ENCODE data around the gene ARPC5.
"Not testable (repeated sequence)": the region's sequence is repeated elsewhere in the genome, so short reads cannot be mapped to it uniquely, and the experiment has no call there.

The ARPC5 gene

DNA sequence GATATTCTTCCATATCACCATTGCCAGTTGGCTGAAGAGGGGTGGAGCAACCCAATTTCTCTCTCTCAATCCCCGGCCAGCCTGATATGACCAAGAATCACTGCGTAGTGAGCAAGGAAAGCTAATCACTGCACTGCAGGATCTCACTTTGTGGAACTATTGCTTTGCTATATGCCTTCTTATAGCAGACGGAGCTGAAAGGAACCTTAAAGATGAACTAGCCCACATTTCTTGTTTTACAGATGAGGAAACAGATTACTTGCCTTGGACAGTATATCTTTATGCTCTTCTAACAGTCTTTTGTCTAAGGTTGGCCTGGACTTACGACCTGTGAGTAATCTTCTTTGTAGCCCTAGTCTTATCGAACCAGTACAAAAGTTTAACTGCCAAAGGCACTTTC lies 9.9 kb upstream of the ARPC5 start:
- FAIRE-seq = no peak

DNA sequence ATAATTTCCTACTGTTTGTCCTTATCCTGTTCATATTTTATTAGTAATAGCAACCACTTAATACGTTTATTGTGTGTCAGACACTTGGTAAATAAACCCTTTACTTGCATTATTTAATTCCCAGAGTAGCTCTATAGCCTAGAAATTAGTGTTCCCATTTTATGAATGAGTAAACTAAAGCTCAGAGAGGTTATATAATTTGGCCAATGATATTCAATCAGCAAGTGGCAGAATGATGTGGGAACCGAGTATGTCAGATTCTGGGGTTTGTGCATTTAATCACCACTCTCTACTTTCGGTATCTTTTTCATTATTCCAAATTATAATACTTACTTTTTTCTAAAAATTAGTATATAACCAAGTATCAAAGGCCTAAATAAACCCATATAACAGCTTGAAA lies 6.6 kb upstream of the ARPC5 start:
- FAIRE-seq = no peak

DNA sequence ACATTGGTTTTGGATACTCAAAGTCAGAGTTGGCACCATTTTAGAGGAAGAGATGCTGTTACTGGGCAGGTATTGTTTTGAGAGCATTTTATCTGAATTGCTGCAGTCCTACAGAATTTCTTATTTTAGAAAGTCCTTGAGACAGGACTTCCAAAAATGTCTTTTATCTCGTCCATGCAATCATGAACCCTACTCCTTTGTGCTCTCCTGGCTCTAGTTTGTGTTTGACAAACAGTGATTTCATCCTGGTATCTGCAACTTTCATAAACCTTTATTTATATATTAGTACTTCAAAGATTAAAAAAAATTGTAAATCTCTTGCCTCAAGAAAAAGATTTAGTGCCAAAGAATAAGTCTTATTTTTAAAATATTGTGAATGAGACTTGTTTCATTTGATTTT lies 4.6 kb upstream of the ARPC5 start:
- FAIRE-seq = peak; percentile 83

DNA sequence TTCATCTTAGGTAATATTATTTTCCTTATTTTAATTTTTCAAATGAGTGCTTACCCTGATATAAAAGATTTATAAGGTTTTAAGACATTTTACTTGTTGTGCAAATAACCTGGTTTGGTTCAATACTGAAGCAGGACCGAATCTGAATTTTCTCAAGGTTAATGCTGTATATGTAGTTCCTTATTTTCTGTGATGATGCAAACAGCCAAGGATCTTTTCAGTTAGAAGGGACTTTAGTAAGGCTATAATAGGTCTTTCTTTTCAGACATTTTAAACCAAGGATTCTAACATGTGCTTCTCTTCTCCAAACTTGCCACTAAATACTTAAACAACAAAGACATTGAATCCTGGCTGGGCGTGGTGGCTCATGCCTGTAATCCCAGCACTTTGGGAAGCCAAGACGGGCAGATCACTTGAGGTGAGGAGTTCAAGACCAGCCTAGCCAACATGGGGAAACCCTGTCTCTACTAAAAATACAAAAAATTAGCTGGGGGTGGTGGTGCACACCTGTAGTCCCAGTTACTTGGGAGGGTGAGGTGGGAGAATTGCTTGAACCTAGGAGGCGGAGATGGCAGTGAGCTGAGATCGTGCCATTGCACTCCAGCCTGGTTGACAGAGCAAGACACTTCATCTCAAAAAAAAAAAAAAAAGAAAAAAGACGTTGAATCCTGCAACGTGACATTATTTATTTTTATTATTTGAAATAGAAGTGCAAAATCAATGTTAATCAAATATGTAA lies 3.2 kb upstream of the ARPC5 start:
- FAIRE-seq = no peak

DNA sequence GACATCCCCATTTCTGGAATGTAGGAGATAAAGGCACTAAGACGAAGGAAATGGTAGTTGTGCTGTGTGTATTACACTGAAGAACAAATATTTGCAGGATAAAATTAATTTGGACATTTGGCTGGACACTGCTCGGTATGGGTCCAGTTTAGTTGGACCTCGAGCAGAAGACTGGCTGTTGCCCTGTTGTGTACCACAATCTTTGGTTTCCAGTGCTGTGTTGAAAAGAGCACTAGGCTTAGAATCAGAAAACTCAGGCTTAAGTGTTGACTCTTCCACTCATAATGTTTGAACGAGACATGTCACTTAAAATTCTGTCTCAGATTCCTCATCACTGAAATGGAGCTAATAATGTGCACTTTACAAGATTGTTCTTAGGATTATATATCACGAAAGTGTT lies 1.2 kb upstream of the ARPC5 start:
- FAIRE-seq = no peak

DNA sequence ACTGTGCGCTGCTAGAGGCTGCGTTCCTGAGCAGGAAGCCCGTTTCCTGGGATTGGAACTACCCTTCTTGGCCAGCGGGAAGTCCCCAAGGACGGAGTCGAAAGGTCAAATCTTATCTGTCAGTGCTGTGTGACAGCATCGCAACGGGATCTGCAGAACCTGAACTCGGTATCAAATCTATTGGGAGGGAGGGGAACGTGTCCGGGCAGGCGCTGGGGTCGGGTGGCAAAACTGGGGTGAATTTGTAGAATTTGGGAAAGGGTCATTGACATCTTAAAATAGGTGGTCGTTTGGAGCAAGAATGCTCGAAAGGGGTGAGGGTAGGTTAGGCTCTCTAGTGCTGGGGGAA lies 725 bp upstream of the ARPC5 start:
- FAIRE-seq = no peak

DNA sequence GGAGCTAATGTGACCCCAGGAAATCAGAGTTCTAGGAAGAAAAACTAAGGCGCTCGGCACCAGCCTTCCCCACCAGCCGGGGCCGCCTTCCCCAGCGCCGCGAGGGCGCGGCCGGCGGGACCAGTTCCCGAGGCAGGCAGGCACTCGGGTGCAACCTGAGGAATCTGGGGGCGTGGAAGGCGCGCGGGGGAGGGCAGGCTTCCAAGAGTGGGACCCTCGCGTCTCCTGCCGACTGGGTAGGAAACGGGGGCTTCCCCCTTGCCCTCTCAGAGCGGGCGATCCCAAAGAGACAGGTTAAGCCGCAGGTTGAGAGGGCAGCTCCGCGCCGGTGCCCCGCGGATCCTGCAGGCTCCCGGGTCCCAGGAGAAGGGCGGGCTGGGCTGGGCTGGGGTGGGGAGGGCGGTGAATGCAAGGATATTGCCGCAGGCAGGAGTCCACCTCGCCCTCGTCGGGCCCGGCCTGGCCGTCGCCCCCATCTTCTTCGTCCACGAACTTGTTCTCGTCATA lies 431 bp downstream of the ARPC5 start:
- FAIRE-seq = no peak

DNA sequence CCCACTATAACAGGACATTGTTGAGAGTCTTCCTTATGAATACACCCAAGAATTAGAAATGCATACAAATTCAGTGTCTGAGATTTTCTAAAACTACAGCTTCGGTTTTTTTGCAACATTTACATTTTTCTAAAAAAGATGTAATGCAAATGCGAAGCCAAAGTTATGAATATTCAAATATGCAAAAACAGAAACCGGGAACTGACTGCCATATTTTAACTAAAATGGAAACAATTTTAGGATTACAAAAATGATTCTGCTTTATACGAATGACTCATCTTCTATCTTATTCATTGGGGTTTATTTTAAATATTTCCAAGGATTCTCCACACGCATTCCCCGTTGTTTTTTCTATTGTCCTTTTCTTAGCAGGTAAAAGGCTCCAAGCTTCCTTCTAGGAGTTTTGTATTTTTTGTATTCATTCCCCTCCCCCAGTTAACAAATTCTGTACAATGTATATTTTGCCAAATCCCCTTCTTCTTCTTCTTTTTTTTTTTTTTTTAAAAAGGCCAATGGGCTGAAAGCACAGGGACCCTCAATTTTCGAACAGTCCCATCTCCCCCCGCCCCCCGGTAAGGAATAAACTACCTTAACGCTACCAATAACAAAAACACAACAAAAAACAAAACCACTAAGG lies 1.0 kb downstream of the ARPC5 start:
- peak; percentile 71 for FAIRE-seq

DNA sequence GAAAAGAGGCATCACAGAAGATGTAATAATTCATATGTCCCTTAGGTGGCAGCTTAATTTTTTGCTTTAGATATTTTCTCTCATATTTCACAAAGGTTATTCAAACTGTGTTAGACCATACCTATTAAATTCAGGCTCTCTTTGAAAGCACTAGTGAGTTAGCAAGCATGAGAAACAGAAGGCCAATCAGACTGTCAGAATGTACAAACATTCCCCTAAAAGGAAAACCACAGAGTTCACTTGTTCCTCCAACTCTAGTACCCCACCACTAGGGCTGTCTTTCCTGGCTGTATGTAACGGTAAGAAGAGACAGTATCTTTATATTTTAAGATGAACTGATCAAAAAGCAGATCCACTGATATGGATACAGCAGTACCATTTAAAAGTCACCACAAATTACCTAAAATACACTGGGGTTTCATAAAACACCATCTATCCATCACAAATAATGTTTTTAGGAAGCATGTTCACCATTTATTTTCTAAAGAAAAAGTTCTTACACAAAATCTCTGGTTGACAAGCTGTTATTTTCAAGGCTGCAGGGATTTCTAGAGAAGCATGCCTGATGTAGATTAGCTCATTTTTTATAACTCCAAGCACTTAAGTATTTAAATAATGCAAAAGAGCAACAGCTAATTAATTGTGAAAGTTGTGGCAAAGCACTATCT lies 1.8 kb downstream of the ARPC5 start:
- FAIRE-seq = peak; percentile 97

DNA sequence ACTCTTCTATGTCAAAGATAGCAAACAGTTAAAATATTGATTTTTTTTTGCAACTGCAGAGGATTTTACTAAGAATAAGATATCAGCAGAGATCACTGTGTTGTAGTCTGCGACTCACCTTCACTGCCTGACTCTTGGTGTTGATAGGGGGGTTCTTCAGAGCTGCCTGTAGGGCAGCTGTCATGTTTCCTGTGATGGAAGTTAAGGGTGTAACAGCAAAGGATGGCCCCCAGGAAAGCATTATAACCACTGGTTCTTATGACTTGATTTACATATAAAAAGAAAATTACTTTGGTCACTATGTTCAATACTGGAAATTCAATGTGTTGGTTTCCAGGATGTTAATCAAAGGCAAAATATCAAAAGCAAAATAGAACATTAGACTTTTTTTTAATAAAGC lies 2.6 kb downstream of the ARPC5 start:
- FAIRE-seq = no peak

DNA sequence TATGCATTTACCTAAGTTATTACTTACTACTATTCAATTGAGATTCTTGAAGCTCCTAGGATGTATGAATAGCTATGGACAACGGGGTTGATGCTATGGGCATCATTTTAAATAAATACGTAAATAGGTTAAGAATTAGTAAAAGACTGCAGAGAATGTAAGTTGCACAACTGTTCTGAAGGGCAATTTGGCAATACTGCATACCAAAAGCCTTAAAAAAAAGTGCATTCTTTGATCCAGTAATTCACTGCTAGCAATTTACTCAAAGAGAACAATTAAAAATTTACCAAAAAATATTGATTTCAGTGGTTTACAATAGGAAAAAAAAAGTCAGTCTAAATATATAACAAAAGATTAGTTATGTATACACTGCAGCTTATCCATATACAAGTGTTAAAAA lies 3.5 kb downstream of the ARPC5 start:
- peak; percentile 41 for FAIRE-seq

DNA sequence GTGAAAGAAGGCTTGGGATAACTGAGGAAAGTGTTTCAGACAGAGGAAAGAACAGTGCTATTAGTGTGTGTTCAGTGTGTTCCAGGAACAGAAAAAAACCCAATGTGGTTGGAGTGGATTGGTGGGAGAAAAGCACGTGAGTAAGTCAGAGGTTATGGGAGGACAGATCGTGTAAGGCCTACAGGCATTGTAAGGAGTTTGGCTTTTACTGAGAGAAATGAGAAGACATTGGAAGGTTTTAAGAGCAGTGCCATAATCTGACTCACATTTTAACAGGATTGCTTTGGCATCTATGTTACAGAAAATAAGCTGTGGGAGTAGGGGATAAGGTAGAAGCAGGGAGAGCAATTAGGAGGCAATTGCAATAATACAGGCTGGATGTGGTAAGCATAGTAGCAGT lies 4.8 kb downstream of the ARPC5 start:
- no peak for FAIRE-seq

DNA sequence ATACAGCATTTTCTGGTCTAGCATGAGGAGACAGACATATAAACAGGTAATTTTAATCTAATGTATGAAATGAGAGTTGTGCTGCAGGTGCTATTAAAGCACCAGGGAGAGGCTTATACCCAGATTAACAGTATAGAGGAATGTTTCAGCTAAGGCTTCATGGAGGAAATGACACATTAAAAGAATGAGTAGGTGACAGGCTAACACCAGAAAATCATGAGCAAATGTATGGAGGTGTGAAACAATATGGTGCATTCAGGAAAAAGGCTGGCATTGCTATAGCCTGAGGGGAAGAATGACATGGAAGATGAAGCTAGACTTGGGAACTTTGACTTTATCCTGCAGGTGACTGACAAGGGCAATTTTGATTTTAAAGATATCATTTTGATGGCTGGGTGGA lies 7.0 kb downstream of the ARPC5 start:
- no peak for FAIRE-seq

DNA sequence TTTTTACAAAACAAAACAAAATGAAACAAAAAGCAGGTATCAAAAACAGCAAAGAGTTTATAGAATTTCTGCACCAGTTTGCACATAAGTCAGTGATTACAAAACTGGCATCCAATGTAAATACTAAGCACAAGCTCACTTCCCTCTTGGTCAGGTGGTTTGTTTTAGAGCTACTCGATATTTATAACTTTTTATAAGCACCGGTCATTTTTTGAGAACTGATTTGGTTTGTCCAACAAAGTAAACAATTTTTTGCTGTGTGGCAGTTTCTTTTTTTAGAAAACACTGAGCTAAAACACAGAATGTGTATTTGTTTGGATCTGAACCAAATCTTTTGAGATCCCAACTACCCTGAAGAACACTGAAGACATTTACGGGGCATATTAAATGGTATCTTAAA lies 9.3 kb downstream of the ARPC5 start:
- not testable (repeated sequence) for FAIRE-seq

DNA sequence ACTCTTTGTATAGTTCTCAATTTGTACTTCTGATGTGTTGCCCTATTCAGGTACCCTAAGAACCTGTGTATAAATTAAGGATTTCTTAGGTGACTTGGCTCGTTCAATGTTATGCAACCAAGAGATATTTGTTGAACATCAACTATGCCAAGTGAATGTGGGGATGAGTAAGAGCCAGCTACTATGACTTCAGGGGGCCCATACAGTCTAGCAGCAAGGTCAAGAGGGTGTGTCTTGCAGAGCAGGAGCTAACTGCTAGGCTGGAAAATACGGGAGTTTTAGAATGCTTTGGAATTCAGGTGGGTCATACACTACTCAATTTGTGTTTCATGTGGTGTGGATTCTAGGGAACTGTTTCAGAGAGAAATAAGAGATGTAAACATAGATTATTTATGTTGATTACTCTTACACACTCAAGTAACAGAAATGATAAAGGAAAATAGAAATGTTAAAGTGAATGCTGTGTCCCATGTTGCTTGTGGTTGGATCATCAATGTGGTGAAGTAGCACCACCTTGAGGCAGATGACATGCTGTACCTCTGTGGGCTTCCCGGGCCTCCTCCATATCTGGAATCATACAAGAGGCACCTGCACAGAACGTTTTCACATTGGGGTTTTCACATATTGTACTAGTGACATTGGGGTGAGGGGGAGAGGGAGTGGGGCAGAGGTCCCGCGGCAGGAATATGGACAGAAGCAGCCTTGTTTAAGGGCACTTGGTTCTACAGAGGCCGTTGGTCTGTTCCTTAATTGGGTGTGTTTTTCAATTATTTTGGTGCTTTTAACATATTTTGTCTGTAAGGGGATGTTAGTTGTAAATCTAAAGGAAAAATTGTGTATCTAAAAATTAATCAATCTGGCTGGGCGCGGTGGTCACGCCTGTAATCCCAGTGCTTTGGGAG lies 12.4 kb downstream of the ARPC5 start:
- peak; percentile 96 for FAIRE-seq

DNA sequence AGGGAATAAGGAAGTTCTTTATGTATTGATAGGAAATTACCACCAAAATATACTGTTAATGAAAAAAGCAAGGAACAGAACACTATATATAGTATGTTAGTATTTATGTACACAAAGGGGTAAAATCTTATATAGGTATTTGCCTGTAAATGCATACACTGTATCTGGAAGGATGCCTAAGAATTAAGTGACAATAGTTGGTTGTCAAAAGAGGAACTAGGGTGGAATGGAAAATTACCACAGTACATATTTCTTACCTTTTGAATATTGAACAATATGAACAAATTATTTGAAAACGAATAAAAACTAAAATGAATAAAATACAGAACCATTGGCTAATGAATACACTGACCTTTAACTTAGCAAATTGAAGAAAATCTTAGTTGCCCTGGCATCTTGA lies 13.6 kb downstream of the ARPC5 start:
- FAIRE-seq = peak; percentile 53

DNA sequence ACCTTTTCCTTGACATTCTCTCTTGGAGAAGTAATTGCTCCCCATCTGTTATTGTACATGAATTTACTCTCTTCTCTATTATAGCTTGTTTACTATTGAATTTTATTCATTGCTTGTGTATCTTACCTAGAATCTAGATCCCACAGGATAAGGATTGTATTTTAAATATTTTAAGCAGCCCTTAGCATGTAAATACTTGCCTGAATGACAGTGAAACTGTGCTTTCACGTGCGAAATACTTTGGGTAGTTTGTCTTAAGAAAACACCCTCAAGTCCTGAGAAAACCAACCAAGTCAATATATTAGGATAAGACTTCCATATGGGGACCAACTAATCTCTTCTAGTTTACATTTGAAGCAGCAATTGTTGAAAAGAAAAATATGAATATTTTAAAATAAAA lies 15.3 kb downstream of the ARPC5 start:
- no peak for FAIRE-seq

DNA sequence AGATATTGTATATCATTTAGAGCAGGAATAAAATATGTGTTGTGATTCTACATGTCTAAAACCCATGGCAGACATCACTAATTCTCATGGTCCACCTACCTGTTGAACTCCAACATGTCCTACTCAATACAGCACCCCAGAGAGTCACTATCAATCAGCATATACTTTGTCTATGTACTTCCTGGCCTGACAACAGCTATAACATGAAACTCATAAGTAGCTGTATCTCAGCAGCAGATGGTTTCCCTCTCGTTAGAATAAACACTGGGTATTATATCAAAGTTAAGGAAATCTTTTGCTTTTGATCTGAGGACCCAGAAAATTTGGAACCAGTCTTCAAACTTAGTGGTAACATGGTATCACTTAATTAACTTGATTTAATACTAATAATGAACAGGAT lies 15.8 kb downstream of the ARPC5 start:
- no peak for FAIRE-seq

DNA sequence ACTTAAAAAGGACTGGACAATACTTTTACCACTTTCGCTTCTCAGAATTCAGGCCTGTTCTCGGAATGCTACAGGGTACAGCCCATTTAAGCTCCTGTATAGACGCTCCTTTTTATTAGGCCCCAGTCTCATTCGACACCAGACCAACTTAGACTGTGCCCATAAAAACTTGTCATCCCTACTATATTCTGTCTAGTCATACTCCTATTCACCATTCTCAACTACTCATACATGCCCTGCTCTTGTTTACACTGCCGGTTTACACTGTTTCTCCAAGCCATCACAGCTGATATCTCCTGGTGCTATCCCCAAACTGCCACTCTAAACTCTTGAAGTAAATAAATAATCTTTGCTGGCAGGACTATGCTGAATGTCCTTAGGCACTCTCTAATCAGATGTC lies 17.4 kb downstream of the ARPC5 start:
- FAIRE-seq = not testable (repeated sequence)

DNA sequence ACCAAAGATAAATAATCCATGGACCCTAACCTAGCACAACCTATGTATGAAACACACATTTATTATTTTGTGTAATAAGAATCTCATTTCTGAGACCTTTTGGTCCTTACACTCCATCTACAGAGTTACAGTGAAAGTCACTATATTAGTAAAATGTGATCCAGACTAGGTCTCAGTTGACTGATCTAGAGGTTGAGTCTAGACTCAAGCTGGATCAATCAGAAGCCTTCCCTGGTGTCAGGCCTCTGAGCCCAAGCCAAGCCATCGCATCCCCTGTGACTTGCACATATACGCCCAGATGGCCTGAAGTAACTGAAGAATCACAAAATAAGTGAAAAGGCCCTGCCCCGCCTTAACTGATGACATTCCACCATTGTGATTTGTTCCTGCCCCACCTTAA lies 22.6 kb downstream of the ARPC5 start:
- FAIRE-seq = not testable (repeated sequence)

DNA sequence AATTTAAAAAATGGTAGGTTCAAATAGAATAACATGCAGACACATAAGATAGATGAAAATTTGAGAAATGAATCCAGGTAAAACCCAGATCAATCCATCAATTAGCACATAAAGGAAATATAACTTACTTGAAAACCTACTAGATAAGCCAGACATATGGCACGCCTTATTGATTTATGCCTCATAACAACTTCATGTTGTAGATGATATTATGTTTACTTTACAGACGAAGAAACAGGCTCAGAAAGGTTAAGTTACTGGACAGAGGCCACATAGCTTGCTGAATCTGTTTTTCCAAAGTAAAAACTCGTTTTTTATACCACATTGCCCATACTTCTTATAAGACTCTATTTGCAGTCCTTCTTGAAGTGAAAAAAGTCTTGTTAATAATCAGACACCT lies 23.2 kb downstream of the ARPC5 start:
- no peak for FAIRE-seq

DNA sequence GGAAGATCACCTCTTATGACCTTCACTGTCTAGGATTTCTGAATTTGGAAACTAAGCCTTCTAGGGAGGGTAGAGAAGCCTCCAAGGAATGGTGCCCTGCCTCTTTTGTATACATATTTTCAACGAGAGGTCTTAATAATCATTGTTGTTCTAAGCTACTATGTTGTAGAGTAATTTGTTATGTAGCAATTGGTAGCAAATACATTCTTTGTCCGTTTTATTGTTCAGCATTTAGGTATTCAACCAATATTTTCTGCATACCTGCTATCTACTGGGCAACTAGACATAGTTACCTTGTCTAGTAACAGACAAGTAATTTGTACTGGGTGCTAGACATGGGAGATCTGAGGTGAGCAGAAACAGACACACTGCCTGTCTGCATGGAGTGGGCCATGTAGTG lies 24.6 kb downstream of the ARPC5 start:
- no peak for FAIRE-seq

DNA sequence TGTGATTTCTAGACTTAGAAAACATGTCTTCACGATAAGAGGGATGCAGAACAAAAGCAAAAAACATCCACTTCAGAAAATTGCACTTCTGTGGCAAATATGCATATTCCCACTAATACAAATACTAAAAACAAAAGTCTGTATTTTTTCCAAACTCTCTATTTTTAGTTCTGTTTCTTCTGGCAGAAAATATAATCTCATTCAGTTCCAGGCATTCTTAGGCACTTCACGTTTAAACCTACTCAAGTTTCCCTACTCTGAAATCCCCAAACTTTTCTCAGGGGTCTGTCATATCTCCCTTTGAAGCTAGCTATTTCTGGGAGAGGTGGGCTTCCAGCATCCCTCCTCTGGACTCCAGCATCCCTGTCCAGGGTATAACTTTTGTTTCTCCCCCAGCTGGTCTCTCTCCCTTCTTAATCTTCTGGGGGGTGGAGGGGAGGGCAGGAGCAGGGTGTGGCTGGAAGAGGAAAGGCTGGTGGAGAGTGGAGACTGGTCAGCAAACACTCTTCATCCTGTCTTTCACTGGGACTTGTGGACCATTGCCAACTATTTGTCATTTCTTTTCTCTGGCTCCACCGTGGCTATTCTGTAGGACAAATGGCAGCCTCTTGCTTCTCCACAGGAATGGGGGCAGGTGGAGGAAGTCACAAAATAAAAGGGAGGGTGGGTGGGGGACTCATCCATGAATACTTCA lies 25.7 kb downstream of the ARPC5 start:
- no peak for FAIRE-seq

All from TTC549 (cell line).